ENCODE results near the gene MYLK4. TPM values are rescaled to one million over a fixed set of nuclear protein-coding genes. Genes with fewer than 3 reads are reported as not detected.

The MYLK4 gene
- total and polyA plus RNA-seq, 2 of the 13 experiments (the other 11 are each of a cell fraction or from before 2014, with no cell fraction given) = 0.26 to 0.29 TPM

GRCh38 chr6:2630359-2630758 is 120.4 kb downstream of the MYLK4 start (continued):
- TF ChIP-seq KMT2B (CRISPR knock-in tag; IDR thresholded peaks at IDR 0.05) (no peak), ZBTB8A (CRISPR knock-in tag; IDR thresholded peaks at IDR 0.05; ENCODE audit: borderline replicate concordance, low read depth) (no peak), ZNF136 (CRISPR knock-in tag; IDR thresholded peaks at IDR 0.05; ENCODE audit: low read depth) (no peak), ZNF3 (CRISPR knock-in tag; IDR thresholded peaks at IDR 0.05) (no peak), PHF8 (CRISPR knock-in tag; IDR thresholded peaks at IDR 0.05) (no peak), ZNF790 (CRISPR knock-in tag; IDR thresholded peaks at IDR 0.05; ENCODE audit: borderline replicate concordance) (no peak), ZGPAT (CRISPR knock-in tag; IDR thresholded peaks at IDR 0.05) (0 out of 2 replicates have a peak, but pooled peaks have one; percentile 33), ZHX2 (IDR thresholded peaks at IDR 0.05; ENCODE audit: low read depth) (no peak; the same call in 1 of the 2 replicates), ZHX2 (CRISPR knock-in tag; IDR thresholded peaks at IDR 0.05; ENCODE audit: borderline replicate concordance) (no peak), NFATC3 (CRISPR knock-in tag; IDR thresholded peaks at IDR 0.05) (no peak), ZNF335 (CRISPR knock-in tag; IDR thresholded peaks at IDR 0.05) (no peak), KLF15 (CRISPR knock-in tag; IDR thresholded peaks at IDR 0.05; ENCODE audit: borderline replicate concordance) (no peak), FOXP1 (IDR thresholded peaks at IDR 0.05) (no peak), FOXP1 (CRISPR knock-in tag; IDR thresholded peaks at IDR 0.05) (peak; percentile 47; the same call in 1 of the 2 replicates), ZNF713 (CRISPR knock-in tag; IDR thresholded peaks at IDR 0.05) (no peak), SIX1 (CRISPR knock-in tag; IDR thresholded peaks at IDR 0.05; ENCODE audit: borderline replicate concordance) (no peak), ZNF558 (CRISPR knock-in tag; IDR thresholded peaks at IDR 0.05; ENCODE audit: borderline replicate concordance) (no peak), ZNF570 (CRISPR knock-in tag; IDR thresholded peaks at IDR 0.05; ENCODE audit: borderline replicate concordance) (no peak), ZNF503 (CRISPR knock-in tag; IDR thresholded peaks at IDR 0.05) (no peak), RAD21 (CRISPR knock-in tag; IDR thresholded peaks at IDR 0.05) (no peak), ZMAT3 (CRISPR knock-in tag; conservative IDR thresholded peaks at IDR 0.05) (no peak), ZNF468 (CRISPR knock-in tag; IDR thresholded peaks at IDR 0.05) (no peak)
- TF ChIP-seq, protein P1, sequence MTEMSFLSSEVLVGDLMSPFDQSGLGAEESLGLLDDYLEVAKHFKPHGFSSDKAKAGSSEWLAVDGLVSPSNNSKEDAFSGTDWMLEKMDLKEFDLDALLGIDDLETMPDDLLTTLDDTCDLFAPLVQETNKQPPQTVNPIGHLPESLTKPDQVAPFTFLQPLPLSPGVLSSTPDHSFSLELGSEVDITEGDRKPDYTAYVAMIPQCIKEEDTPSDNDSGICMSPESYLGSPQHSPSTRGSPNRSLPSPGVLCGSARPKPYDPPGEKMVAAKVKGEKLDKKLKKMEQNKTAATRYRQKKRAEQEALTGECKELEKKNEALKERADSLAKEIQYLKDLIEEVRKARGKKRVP (CRISPR knock-in tag; IDR thresholded peaks at IDR 0.05) = peak in 1 of 2 experiments; percentile 64; a peak in 1 of 4 replicates

All from HepG2 (cell line).